Large intestine (tissue), 3 donors: Measurements from ENCODE around the gene SENP1. TPM values are rescaled to one million over a fixed set of nuclear protein-coding genes. Genes with fewer than 3 reads are reported as not detected.
"Not testable (repeated sequence)": the region's sequence is repeated elsewhere in the genome, so short reads cannot be mapped to it uniquely, and the experiment has no call there.

Source experiments
- DNase-seq, 2 donors: peaks; one replicate each; pipeline versions ENCODE4 v3.0.0 to v3.0.0-alpha.2; 2013
- H3K27ac ChIP-seq: one replicate; pipeline ENCODE4 v1.5.1; 2013; ENCODE audit warnings: low read length
- H3K27me3 ChIP-seq: 2 replicates; pipeline ENCODE4 v1.6.1; 2013; ENCODE audit warnings: low read length; ENCODE audit not compliant: control insufficient read depth, insufficient read depth
- H3K36me3 ChIP-seq: 2 replicates; pipeline ENCODE4 v1.6.1; 2013; ENCODE audit warnings: low read length; ENCODE audit not compliant: control insufficient read depth, insufficient read depth
- H3K4me1 ChIP-seq: one replicate; pipeline ENCODE4 v1.6.1; 2013; ENCODE audit warnings: low read length; ENCODE audit not compliant: control insufficient read depth, insufficient read depth
- H3K4me3 ChIP-seq: one replicate; pipeline ENCODE4 v1.5.1; 2013; ENCODE audit warnings: low read length
- H3K9me3 ChIP-seq: one replicate; pipeline ENCODE4 v1.6.1; 2013; ENCODE audit warnings: mild to moderate bottlenecking, low read depth, low read length, moderate library complexity; ENCODE audit not compliant: control insufficient read depth
- WGBS: methylation state at CpG from one replicate; pipeline ENCODE4 v1.1.5; 2013; ENCODE audit warnings: low lambda C conversion rate; ENCODE audit not compliant: insufficient coverage; 5-methylcytosine and 5-hydroxymethylcytosine counted together
- polyA plus RNA-seq: library from polyadenylated mRNA; unstranded; fragments of 120-200 nt; gene quantifications from one replicate; pipeline ENCODE4 v1.2.1, GENCODE V29; 2013

Gene SENP1
- polyA plus RNA-seq, 1 donor = 11.9 TPM

DNA sequence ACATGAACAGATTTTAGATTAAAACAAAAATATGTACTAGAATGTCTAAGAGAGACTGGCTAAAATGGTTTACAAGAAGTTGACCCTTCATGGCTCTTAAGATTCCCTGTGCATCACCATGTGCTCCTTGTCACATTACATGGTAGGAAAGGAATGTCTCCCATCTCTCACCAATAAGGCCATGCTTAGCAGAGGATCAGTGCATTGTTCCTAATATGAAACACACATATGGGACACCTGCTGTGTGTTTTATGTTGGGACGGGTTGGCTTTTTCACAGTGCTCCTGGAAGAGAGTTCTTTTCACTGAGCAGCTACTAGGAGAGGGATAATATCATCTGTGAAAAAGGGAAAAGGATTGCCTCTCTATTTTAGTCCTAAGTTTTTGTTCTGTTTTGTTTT lies 22.9 kb upstream of the SENP1 start:
- Histone ChIP-seq H3K4me1 (no peaks in the 10 kb centered on the region), H3K9me3 (no peaks in the 10 kb centered on the region), H3K4me3 (no peak overlapping the region), H3K36me3 (peaks cover 66% of the 10 kb centered on the region), H3K27me3 (no peaks in the 10 kb centered on the region), H3K27ac (no peak overlapping the region)
- WGBS = no CpG with 5 or more reads among the region's 1 CpG
- DNase-seq = no peak

DNA sequence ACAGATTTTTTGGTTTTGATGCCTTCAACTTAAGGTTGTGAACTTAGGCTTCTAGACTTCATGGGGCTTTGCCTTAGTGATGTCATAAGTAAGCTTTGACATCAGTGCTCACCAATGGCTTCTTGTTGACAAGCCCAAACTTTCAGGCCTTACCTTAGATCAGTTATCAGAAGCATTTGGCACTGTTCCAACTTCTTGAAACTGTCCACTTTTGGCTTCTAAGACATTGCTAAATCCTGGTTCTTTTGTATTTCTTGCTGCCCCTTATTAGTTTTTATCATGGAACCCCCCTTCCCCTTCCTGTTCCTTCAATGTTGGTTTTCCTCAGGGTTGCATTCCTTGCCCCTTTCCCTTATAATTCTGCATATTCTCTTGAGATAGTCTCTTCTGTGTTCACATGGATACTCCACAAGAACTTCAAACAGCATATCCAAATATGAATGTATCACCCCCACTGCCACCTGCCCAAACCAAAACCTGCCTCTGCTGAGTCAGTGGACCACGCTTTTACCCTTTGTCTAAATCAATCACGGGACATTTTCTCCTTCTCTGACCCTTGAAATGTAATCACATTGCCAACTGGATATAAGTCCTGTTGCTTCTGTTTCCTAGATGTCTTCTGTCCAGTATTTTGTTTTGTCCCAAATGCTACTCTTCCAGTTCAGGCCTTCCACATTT lies 21.2 kb upstream of the SENP1 start:
- Histone ChIP-seq H3K4me1 (peaks cover 3% of the 10 kb centered on the region), H3K27ac (no peak overlapping the region), H3K36me3 (peaks cover 55% of the 10 kb centered on the region), H3K4me3 (no peak overlapping the region), H3K9me3 (no peaks in the 10 kb centered on the region), H3K27me3 (no peaks in the 10 kb centered on the region)
- 90% methylated on average over 2 of the region's 2 CpGs for WGBS
- no peak for DNase-seq

DNA sequence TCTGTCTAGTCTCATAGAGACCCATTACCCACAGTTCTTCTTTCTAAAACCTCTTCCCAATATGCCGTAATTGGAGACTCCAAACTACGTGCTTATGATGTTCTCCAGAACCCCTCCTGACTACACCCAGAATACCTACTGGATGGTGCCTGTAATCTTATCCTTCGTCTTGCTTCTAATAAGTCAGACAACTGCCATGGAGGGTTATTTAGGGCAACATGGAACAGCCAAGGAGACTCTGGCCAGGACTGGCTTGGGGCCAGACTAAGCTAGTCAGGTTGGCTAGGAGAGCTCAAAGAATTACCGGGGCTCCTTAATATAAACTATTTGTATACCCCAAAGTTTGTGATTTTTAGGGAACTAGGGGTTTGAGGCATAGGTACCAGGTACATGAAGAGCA lies 20.1 kb upstream of the SENP1 start:
- Histone ChIP-seq H3K27ac (no peak overlapping the region), H3K4me3 (no peak overlapping the region), H3K27me3 (no peaks in the 10 kb centered on the region), H3K9me3 (no peaks in the 10 kb centered on the region), H3K4me1 (peaks cover 3% of the 10 kb centered on the region), H3K36me3 (peaks cover 44% of the 10 kb centered on the region)
- WGBS = 100% methylated on average over 1 of the region's 4 CpGs
- DNase-seq = no peak

GRCh38 chr12:48125542-48125941 lies 19.7 kb upstream of the SENP1 start:
- H3K27me3 ChIP-seq, H3K9me3 ChIP-seq, H3K4me1 ChIP-seq, H3K4me3 ChIP-seq, H3K27ac ChIP-seq, DNase-seq: not testable (repeated sequence)
- WGBS = 93% methylated on average over 2 of the region's 5 CpGs
- peaks cover 41% of the 10 kb centered on the region for H3K36me3 ChIP-seq

DNA sequence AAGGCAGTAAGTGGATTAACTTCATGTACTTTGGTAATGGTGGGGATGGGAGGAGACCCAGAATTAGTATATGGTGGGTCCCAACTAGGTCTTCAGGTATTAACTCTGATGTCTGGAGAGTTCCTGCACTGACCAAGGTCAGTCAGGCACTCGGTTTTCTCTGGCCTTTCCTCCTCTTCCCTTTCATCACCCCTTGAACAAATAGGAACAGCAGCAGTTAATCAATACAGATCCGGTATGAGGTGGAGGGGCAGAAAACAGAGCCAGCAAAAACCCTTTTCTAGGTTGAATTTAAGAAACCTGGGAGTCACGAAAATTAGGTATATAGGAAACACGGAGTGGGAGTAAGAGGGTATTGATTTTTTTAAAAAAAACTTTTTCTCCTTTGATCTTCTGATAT lies 17.3 kb upstream of the SENP1 start:
- Histone ChIP-seq H3K36me3 (peaks cover 30% of the 10 kb centered on the region), H3K27me3 (no peaks in the 10 kb centered on the region), H3K9me3 (no peaks in the 10 kb centered on the region), H3K4me3 (no peak overlapping the region), H3K27ac (no peak overlapping the region), H3K4me1 (peaks cover 8% of the 10 kb centered on the region)
- 60% methylated on average over 2 of the region's 4 CpGs for WGBS
- no peak for DNase-seq

DNA sequence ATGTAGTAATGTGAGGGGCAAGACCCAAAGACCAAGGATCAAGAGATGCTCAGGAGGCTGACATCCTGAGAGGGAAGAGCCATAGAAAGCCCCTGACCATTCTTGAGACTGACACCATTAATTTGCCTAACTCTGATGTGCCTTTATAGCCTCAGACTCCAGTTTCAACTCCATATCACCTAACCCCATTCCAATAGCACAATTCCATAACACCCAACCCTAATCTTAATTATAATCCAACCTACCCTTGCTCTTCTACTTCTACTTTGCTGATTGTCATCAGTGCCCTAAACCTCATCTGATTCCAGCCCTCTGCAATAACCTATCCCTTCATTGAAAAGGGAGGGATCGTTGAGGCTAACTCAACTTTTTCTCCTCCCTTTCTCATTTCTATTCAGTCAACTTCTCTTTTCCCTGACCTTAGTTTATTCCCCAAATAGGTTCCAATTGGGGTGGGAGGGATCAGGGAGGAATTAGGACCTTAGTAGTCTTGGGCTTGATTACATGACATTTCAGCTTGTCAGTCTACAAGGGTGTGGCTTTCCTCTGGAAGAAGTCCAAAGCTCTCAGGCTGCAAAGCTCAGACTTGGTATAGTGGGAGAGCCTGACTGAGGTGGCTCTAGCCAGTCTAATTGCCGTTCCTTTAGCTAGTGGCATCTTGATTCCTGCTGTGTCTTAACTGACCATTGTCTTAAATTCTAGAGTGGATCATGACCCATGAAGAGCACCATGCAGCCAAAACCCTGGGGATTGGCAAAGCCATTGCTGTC lies 16.4 kb upstream of the SENP1 start:
- Histone ChIP-seq H3K36me3 (peaks cover 23% of the 10 kb centered on the region), H3K27ac (no peak overlapping the region), H3K4me1 (peaks cover 8% of the 10 kb centered on the region), H3K4me3 (no peak overlapping the region), H3K27me3 (no peaks in the 10 kb centered on the region), H3K9me3 (no peaks in the 10 kb centered on the region)
- DNase-seq = peak; percentile 12 to 54
- 60% methylated on average over 1 of the region's 2 CpGs for WGBS

GRCh38 chr12:48121522-48121921 lies 15.6 kb upstream of the SENP1 start:
- WGBS = 100% methylated on average over 1 of the region's 1 CpG
- Histone ChIP-seq H3K9me3 (no peaks in the 10 kb centered on the region), H3K4me1 (peaks cover 8% of the 10 kb centered on the region), H3K4me3 (no peak overlapping the region), H3K27ac (no peak overlapping the region), H3K27me3 (no peaks in the 10 kb centered on the region), H3K36me3 (peaks cover 19% of the 10 kb centered on the region)
- DNase-seq = no peak

DNA sequence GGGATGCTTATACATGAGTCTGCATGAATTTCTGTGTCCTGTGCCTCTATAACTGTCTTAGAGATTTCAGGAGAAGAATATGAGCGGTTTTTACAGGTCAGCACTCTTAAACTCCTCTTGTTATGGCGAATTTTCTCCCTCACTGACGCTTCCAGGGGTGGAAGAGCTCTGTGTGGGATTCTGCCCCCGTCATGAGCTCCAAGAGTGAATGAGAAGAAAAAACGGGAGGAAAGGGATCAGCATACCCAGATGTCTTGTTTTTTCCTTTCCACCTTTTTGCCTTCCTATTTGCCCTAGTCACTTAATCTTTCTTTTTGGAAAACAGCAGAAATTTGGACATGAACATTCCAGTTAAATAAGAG lies 13.9 kb upstream of the SENP1 start:
- Histone ChIP-seq H3K4me3 (peak overlapping the region; percentile 68), H3K27ac (peak overlapping the region; percentile 41), H3K9me3 (no peaks in the 10 kb centered on the region), H3K36me3 (peaks cover 9% of the 10 kb centered on the region), H3K4me1 (peaks cover 8% of the 10 kb centered on the region), H3K27me3 (no peaks in the 10 kb centered on the region)
- 6% methylated on average over 3 of the region's 5 CpGs for WGBS
- no peak for DNase-seq

GRCh38 chr12:48119078-48119833 lies 13.4 kb upstream of the SENP1 start, which contains the start of gene PFKM:
Gene PFKM, plus strand, starts transcription at chr12:48119364. Its CDS starts 3,411 bp downstream, at chr12:48122775.
- H3K27ac ChIP-seq = peak within 1 kb of the TSS; percentile 41
- DNase-seq = peak; percentile 87 to 91
- no peaks in the 10 kb centered on the region for H3K9me3 ChIP-seq
- peaks cover 8% of the 10 kb centered on the region for H3K4me1 ChIP-seq
- WGBS = 0% methylated on average over 1 of the region's 20 CpGs
- no peaks in the 10 kb centered on the region for H3K27me3 ChIP-seq
- peak within 1 kb of the TSS; percentile 68 for H3K4me3 ChIP-seq
- H3K36me3 ChIP-seq = peaks cover 5% of the 10 kb centered on the region

- peaks cover 5% of the 10 kb centered on the region for H3K36me3 ChIP-seq
- H3K9me3 ChIP-seq = no peaks in the 10 kb centered on the region
- WGBS = 17% methylated on average over 1 of the region's 3 CpGs
- H3K27me3 ChIP-seq = no peaks in the 10 kb centered on the region
- peak in 1 of 2 donors; percentile 29 for DNase-seq
- H3K4me3 ChIP-seq = peak overlapping the region; percentile 68
- peaks cover 8% of the 10 kb centered on the region for H3K4me1 ChIP-seq
- peak overlapping the region; percentile 41 for H3K27ac ChIP-seq
Measured at GRCh38 chr12:48118284-48118871, 12.5 kb upstream of the SENP1 start.
